Nephron progenitor cell (in vitro differentiated cells): Measurements from ENCODE around the gene MEF2B.
"Not testable (repeated sequence)": the region's sequence is repeated elsewhere in the genome, so short reads cannot be mapped to it uniquely, and the experiment has no call there.

ENCODE experiments used
- DNase-seq: peaks from one replicate; pipeline ENCODE4 v3.0.0; 2021
- H3K27ac Mint-ChIP-seq: 2 replicates; pipeline ENCODE4 v1.8.0; 2021; ENCODE audit warnings: mild to moderate bottlenecking, moderate library complexity, mixed read lengths
- H3K27me3 Mint-ChIP-seq: 2 replicates; pipeline ENCODE4 v1.8.0; 2021; ENCODE audit warnings: mild to moderate bottlenecking, low read depth, mixed read lengths; ENCODE audit not compliant: poor library complexity
- H3K36me3 Mint-ChIP-seq: 2 replicates; pipeline ENCODE4 v1.8.0; 2021; ENCODE audit warnings: low read depth, mixed read lengths
- H3K4me1 Mint-ChIP-seq: 2 replicates; pipeline ENCODE4 v1.8.0; 2021; ENCODE audit warnings: mixed read lengths
- H3K4me3 Mint-ChIP-seq: 2 replicates; pipeline ENCODE4 v1.8.0; 2021; ENCODE audit warnings: mild to moderate bottlenecking, moderate library complexity, mixed read lengths
- H3K9me3 Mint-ChIP-seq: 2 replicates; pipeline ENCODE4 v1.8.0; 2021; ENCODE audit warnings: mild to moderate bottlenecking, moderate library complexity, mixed read lengths
- CTCF ChIP-seq: fragments of 200-600 bp; sonication (generic); IDR thresholded peaks from 2 replicates; pipeline ENCODE4 v1.5.0; 2021; ENCODE audit warnings: antibody characterized with exemption

Gene MEF2B

GRCh38 chr19:19154768-19155494 lies 15.1 kb downstream of the MEF2B start:
- peak overlapping the region; percentile 73 for H3K27ac Mint-ChIP-seq
- no peak for TF ChIP-seq CTCF
- no peak for DNase-seq
- no peak overlapping the region for H3K4me3 Mint-ChIP-seq
- H3K4me1 Mint-ChIP-seq = no peaks in the 10 kb centered on the region
- no peaks in the 10 kb centered on the region for H3K9me3 Mint-ChIP-seq
- peaks cover 8% of the 10 kb centered on the region for H3K27me3 Mint-ChIP-seq
- H3K36me3 Mint-ChIP-seq = peaks cover 9% of the 10 kb centered on the region

GRCh38 chr19:19152668-19153384 lies 17.2 kb downstream of the MEF2B start:
- no peak for TF ChIP-seq CTCF
- Mint-ChIP-seq H3K4me3 (no peak overlapping the region), H3K4me1 (no peaks in the 10 kb centered on the region), H3K9me3 (no peaks in the 10 kb centered on the region), H3K27me3 (peaks cover 11% of the 10 kb centered on the region), H3K27ac (no peak overlapping the region), H3K36me3 (peaks cover 9% of the 10 kb centered on the region)
- DNase-seq = no peak

GRCh38 chr19:19151418-19151817 lies 18.6 kb downstream of the MEF2B start:
- DNase-seq = no peak
- Mint-ChIP-seq H3K9me3 (no peaks in the 10 kb centered on the region), H3K4me3 (no peak overlapping the region), H3K27ac (peak overlapping the region; percentile 54), H3K27me3 (peaks cover 7% of the 10 kb centered on the region), H3K36me3 (peaks cover 6% of the 10 kb centered on the region), H3K4me1 (no peaks in the 10 kb centered on the region)
- TF ChIP-seq CTCF = no peak

- TF ChIP-seq CTCF = no peak
- Mint-ChIP-seq H3K36me3 (no peaks in the 10 kb centered on the region), H3K4me1 (no peaks in the 10 kb centered on the region), H3K9me3 (no peaks in the 10 kb centered on the region), H3K27me3 (peaks cover 7% of the 10 kb centered on the region), H3K4me3 (no peak overlapping the region), H3K27ac (no peak overlapping the region)
- no peak for DNase-seq
These were observed 20.6 kb downstream of the MEF2B start for GRCh38 chr19:19149435-19149834.

GRCh38 chr19:19148504-19148903 lies 21.6 kb downstream of the MEF2B start:
- not testable (repeated sequence) for H3K27ac Mint-ChIP-seq, H3K36me3 Mint-ChIP-seq, H3K4me1 Mint-ChIP-seq, H3K9me3 Mint-ChIP-seq, H3K4me3 Mint-ChIP-seq, H3K27me3 Mint-ChIP-seq, DNase-seq

GRCh38 chr19:19147344-19147743 lies 22.7 kb downstream of the MEF2B start:
- H3K27me3 Mint-ChIP-seq = peaks cover 12% of the 10 kb centered on the region
- TF ChIP-seq CTCF = no peak
- no peaks in the 10 kb centered on the region for H3K36me3 Mint-ChIP-seq
- H3K4me1 Mint-ChIP-seq = no peaks in the 10 kb centered on the region
- no peaks in the 10 kb centered on the region for H3K9me3 Mint-ChIP-seq
- H3K27ac Mint-ChIP-seq = no peak overlapping the region
- DNase-seq = no peak
- no peak overlapping the region for H3K4me3 Mint-ChIP-seq
